Esophagus squamous epithelium (tissue), 5 donors: ENCODE results near the gene ZSWIM4. TPM values are rescaled to one million over a fixed set of nuclear protein-coding genes. Genes with fewer than 3 reads are reported as not detected.
"Not testable (repeated sequence)": the region's sequence is repeated elsewhere in the genome, so short reads cannot be mapped to it uniquely, and the experiment has no call there.

Source experiments
- DNase-seq: peaks from one replicate; lab custom pipeline; 2025; lab: John Stamatoyannopoulos, UW
- H3K27ac ChIP-seq, 4 donors: fragments of 200-600 bp; sonication (generic); one replicate each; pipeline ENCODE4 v1.5.1; 2016 to 2019; ENCODE audit warnings: mild to moderate bottlenecking in 1 of 4
- H3K27me3 ChIP-seq, 4 donors: fragments of 200-600 bp; sonication (generic); 1 replicate in 3 of 4; 2 replicates in 1 of 4; pipeline versions ENCODE4 v1.5.1 to v1.6.0; 2017 to 2021; ENCODE audit warnings: antibody characterized with exemption in 1 of 4
- H3K36me3 ChIP-seq, 3 donors: fragments of 200-600 bp; sonication (generic); one replicate each; pipeline ENCODE4 v1.5.1; 2016 to 2019
- H3K4me1 ChIP-seq, 3 donors: fragments of 200-600 bp; sonication (generic); one replicate each; pipeline ENCODE4 v1.5.1; 2017 to 2019
- H3K4me3 ChIP-seq, 4 donors: fragments of 200-600 bp; sonication (generic); 1 replicate in 3 of 4; 2 replicates in 1 of 4; pipeline ENCODE4 v1.5.1; 2016 to 2019; ENCODE audit warnings: mild to moderate bottlenecking in 2 of 4, moderate library complexity in 1 of 4
- H3K9me3 ChIP-seq, 3 donors: fragments of 200-600 bp; sonication (generic); one replicate each; pipeline ENCODE4 v1.5.1; 2016 to 2019
- POLR2A ChIP-seq, 4 donors: fragments of 450-650 bp; IDR thresholded peaks; one replicate each; pipeline ENCODE4 v1.6.1; 2017; ENCODE audit warnings: antibody characterized with exemption in 4 of 4, mild to moderate bottlenecking in 4 of 4, moderate library complexity in 3 of 4
- WGBS, 2 donors: methylation state at CpG; one replicate each; pipeline ENCODE4 v1.1.5; 2018; 5-methylcytosine and 5-hydroxymethylcytosine counted together
- intact Hi-C: fragments of 100-400 bp; cut with DNase I; formaldehyde crosslinking; loops from one replicate; pipeline ENCODE4 v1.15.0; 2022
- total RNA-seq, 4 donors: library from RNA; depleted of rRNA; stranded (reverse); fragments of >200 nt; gene quantifications; one replicate each; pipeline ENCODE4 v1.1.0, GENCODE V29; 2016
- TF ChIP-seq, protein P1 (sequence below), 6 experiments: fragments of 450-650 bp in 4 of 6; fragments of 200-600 bp in 2 of 6; sonication (generic) in 2 of 6; IDR thresholded peaks; one replicate each; pipeline ENCODE4 v1.5.1; 2016 to 2019; ENCODE audit warnings: antibody characterized with exemption in 6 of 6, mild to moderate bottlenecking in 4 of 6, moderate library complexity in 4 of 6
- donor health status: DM: yes; HTN: yes; CAD: no.

The ZSWIM4 gene
- total RNA-seq, 4 donors from 2014 or later, result 7.2 to 41.4 (median 16.9) TPM

DNA sequence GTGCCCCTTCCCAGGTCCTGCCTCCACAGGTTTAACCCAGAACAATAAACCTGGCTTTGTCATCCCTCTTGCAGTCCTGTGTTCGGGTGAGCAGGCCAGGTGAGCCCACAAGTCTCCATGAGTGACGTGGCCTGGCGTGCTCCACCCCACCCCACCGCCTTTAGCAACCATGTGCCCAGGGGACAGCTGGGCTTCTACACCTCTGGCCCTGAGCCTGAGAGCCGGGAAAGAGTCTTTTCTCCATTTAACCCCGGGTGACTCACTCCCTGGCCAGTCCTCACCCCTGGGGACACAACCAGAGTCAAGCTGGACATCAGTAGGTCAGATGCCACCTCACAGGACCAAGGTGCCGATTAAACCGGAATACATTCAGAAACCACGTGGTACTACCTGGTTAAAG is 16.8 kb upstream of the ZSWIM4 start:
- intact Hi-C loops, result no loop called here
- no peaks in the 10 kb centered on the region for H3K27me3 ChIP-seq
- DNase-seq, result no peak
- WGBS, 2 donors, result 96% methylated on average over 7 of the region's 9 CpGs; no CpG with 5 or more reads in 1 of the 2 donors
- no peak overlapping the region for H3K27ac ChIP-seq
- H3K4me1 ChIP-seq, result peaks cover 13 to 56% (median 25%) of the 10 kb centered on the region in 3 donors
- TF ChIP-seq POLR2A (IDR thresholded peaks at IDR 0.05), result no peak
- TF ChIP-seq, protein P1, sequence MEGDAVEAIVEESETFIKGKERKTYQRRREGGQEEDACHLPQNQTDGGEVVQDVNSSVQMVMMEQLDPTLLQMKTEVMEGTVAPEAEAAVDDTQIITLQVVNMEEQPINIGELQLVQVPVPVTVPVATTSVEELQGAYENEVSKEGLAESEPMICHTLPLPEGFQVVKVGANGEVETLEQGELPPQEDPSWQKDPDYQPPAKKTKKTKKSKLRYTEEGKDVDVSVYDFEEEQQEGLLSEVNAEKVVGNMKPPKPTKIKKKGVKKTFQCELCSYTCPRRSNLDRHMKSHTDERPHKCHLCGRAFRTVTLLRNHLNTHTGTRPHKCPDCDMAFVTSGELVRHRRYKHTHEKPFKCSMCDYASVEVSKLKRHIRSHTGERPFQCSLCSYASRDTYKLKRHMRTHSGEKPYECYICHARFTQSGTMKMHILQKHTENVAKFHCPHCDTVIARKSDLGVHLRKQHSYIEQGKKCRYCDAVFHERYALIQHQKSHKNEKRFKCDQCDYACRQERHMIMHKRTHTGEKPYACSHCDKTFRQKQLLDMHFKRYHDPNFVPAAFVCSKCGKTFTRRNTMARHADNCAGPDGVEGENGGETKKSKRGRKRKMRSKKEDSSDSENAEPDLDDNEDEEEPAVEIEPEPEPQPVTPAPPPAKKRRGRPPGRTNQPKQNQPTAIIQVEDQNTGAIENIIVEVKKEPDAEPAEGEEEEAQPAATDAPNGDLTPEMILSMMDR (IDR thresholded peaks at IDR 0.05), result no peak
- H3K9me3 ChIP-seq, result no peaks in the 10 kb centered on the region
- no peak overlapping the region for H3K4me3 ChIP-seq
- H3K36me3 ChIP-seq, result peaks cover 7 to 41% (median 18%) of the 10 kb centered on the region in 3 donors

DNA sequence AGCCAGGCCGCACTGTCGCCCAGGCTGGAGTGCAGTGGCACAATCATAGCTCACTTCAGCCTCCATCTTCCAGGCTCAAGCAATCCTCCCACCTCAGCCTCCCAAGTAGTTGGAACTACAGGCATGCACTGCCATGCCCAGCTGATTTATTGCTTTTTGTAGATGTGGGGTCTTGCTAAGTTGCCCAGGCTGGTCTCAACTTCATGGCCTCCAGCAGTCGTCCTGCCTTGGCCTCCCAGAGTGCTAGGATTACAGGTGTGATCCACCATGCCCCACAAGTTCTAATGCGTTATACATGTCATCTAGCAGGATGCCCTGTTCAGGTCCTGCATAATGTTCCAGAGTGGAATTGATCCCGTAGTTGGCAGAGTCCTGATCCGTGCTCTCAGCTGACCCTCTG is 16.4 kb upstream of the ZSWIM4 start:
- Histone ChIP-seq H3K27ac (no peak overlapping the region), H3K9me3 (no peaks in the 10 kb centered on the region), H3K27me3 (no peaks in the 10 kb centered on the region), H3K4me1 (peaks cover 13 to 57% (median 22%) of the 10 kb centered on the region in 3 donors), H3K36me3 (peaks cover 7 to 41% (median 18%) of the 10 kb centered on the region in 3 donors), H3K4me3 (no peak overlapping the region)
- 78 to 97% methylated on average over 3 to 5 of the region's 6 CpGs for WGBS, 2 donors
- no peak for DNase-seq
- intact Hi-C loops, result no loop called here
- TF ChIP-seq, protein P1 (IDR thresholded peaks at IDR 0.05), result no peak
- TF ChIP-seq POLR2A (IDR thresholded peaks at IDR 0.05), result no peak

DNA sequence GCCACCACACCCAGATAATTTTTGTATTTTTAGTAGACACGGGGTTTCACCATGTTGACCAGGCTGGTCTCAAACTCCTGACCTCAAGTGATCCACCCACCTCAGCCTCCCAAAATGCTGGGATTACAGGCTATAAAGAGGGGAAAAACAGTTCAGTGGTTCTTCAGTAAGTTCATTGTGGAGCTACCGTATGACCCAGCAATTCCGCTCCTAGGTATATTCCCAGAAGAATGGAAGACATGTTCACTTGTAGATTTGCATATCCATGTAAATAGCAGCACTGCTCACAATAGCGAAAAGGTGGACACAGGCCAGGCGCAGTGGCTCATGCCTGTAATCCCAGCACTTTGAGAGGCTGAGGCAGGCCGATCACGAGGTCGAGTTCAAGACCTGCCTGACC is 15.4 kb upstream of the ZSWIM4 start:
- intact Hi-C loops, H3K4me3 ChIP-seq, DNase-seq, H3K27ac ChIP-seq, H3K9me3 ChIP-seq, H3K27me3 ChIP-seq: not testable (repeated sequence)
- peaks cover 7 to 41% (median 18%) of the 10 kb centered on the region in 3 donors for H3K36me3 ChIP-seq
- WGBS, 2 donors, result 88 to 100% methylated on average over 2 to 8 of the region's 8 CpGs
- H3K4me1 ChIP-seq, result peaks cover 13 to 61% (median 25%) of the 10 kb centered on the region in 3 donors

DNA sequence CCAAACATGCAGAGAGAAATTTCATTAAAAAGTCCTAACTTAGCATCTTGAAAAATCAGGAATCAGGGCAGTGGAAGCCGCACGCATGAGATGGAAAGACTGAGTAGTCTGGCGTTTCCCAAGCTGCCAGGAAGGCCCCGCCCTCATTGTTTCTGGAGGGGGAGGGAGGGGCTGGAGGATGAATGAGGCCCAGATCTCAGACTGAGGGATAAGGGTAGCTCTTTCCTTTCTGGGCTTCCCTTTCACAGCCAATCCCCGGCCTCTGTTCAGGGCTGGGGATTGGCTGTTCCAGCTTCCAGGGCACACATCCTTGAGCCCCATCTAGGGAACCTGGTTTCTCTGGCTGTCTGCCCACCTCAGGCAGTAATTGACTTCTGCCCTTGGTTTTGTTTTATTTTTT is 13.7 kb upstream of the ZSWIM4 start:
- TF ChIP-seq POLR2A (IDR thresholded peaks at IDR 0.05), result no peak
- TF ChIP-seq, protein P1 (IDR thresholded peaks at IDR 0.05), result no peak
- no peak overlapping the region for H3K4me3 ChIP-seq
- H3K4me1 ChIP-seq, result peaks cover 8 to 55% (median 24%) of the 10 kb centered on the region in 3 donors
- H3K27me3 ChIP-seq, result no peaks in the 10 kb centered on the region
- intact Hi-C loops, result no loop called here
- WGBS, 2 donors, result 3 to 13% methylated on average over 5 of the region's 5 CpGs
- H3K9me3 ChIP-seq, result no peaks in the 10 kb centered on the region
- H3K36me3 ChIP-seq, result peaks cover 7 to 36% (median 18%) of the 10 kb centered on the region in 3 donors
- DNase-seq, result no peak
- peak overlapping the region; percentile 1 to 77 (median 74) for H3K27ac ChIP-seq

DNA sequence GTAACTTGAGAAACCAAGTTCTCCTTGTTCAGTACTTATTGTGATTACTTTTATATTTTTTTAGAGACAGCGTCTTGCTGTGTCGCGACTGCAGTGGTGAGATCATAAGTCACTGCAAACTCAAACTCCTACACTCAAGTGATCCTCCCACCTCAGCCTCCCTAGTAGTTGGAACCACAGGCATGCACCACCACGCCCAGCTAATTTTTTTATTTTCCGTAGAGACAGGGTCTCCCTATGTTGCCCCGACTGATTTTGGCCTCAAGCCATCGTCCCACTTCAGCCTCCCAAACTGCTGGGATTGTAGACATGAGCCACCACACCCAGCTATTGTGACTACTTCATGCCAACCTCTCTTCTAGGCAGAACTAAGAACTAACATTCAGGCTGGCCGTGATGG is 12.7 kb upstream of the ZSWIM4 start:
- Histone ChIP-seq H3K9me3 (no peaks in the 10 kb centered on the region), H3K4me1 (peaks cover 14 to 59% (median 31%) of the 10 kb centered on the region in 3 donors), H3K27ac (peak overlapping the region in 2 of 4 donors; percentile 71 to 77), H3K36me3 (peaks cover 7 to 26% (median 18%) of the 10 kb centered on the region in 3 donors), H3K27me3 (no peaks in the 10 kb centered on the region), H3K4me3 (no peak overlapping the region)
- TF ChIP-seq, protein P1 (IDR thresholded peaks at IDR 0.05), result no peak
- intact Hi-C loops, result no loop called here
- WGBS, 2 donors, result 71 to 79% methylated on average over 7 of the region's 8 CpGs
- no peak for DNase-seq
